K562 (cell line): Measurements from ENCODE around the gene EME2.

Experiments used
- EP300 ChIP-seq: IDR thresholded peaks from 2 replicates; pipeline ENCODE4 v1.6.1; 2012; ENCODE audit warnings: low read length, improper control_type of control experiment
- HDAC2 ChIP-seq: fragments of 450-650 bp; IDR thresholded peaks from 2 replicates; pipeline ENCODE4 v1.6.1; 2016; ENCODE audit warnings: mild to moderate bottlenecking
- MYC ChIP-seq, 2 experiments: fragments of 250-450 bp in 1 of 2; sonication (Bioruptor Pico) in 1 of 2; IDR thresholded peaks; 2 replicates each; pipeline versions ENCODE4 v1.5.1 to v1.6.1; 2012 to 2021; ENCODE audit warnings: low read depth in 2 of 2, borderline replicate concordance in 1 of 2, improper control_type of control experiment in 1 of 2, low read length in 1 of 2, mild to moderate bottlenecking in 1 of 2, moderate library complexity in 1 of 2
- POLR2A ChIP-seq: fragments of 450-650 bp; conservative IDR thresholded peaks from 2 replicates; pipeline ENCODE4 v1.6.1; 2016
- SMAD4 ChIP-seq: fragments of 250-450 bp; sonication (Bioruptor Pico); conservative IDR thresholded peaks from 2 replicates; pipeline ENCODE4 v1.8.0; 2021; ENCODE audit warnings: inconsistent platforms, mild to moderate bottlenecking, moderate library complexity
- ZNF121 ChIP-seq: sonication (generic); formaldehyde crosslinking; conservative IDR thresholded peaks from 2 replicates; pipeline ENCODE4 v1.8.0; 2022; ENCODE audit warnings: missing genetic modification reagents
- ZNF274 ChIP-seq: IDR thresholded peaks from 2 replicates; pipeline ENCODE4 v1.6.1; 2011; ENCODE audit warnings: low read depth, mild to moderate bottlenecking, low read length, moderate library complexity, borderline replicate concordance
- TF ChIP-seq, protein P1 (sequence below), 3 experiments: IDR thresholded peaks in 2 of 3; conservative IDR thresholded peaks in 1 of 3; 2 replicates each; pipeline ENCODE4 v1.5.1; 2011 to 2012; ENCODE audit warnings: low read length in 3 of 3, mild to moderate bottlenecking in 3 of 3, control low read depth in 2 of 3, improper control_type of control experiment in 1 of 3, inconsistent platforms in 1 of 3, low read depth in 1 of 3, mixed read lengths in 1 of 3, moderate library complexity in 1 of 3; ENCODE audit not compliant: insufficient read depth in 2 of 3
- TF ChIP-seq, protein P2 (sequence below): fragments of 250-450 bp; sonication (Bioruptor Pico); IDR thresholded peaks from 2 replicates; pipeline ENCODE4 v1.5.0; 2021
- TF ChIP-seq, protein P3 (sequence below), 2 experiments: fragments of 450-650 bp; formaldehyde crosslinking in 1 of 2; IDR thresholded peaks; 2 replicates each; pipeline versions ENCODE4 v1.4.0 to v1.6.1; 2014 to 2020; ENCODE audit warnings: mild to moderate bottlenecking in 2 of 2, borderline replicate concordance in 1 of 2, low read depth in 1 of 2
- TF ChIP-seq, protein P4 (sequence below): sonication (generic); formaldehyde crosslinking; IDR thresholded peaks from 2 replicates; pipeline ENCODE4 v1.9.0; 2022; ENCODE audit warnings: mild to moderate bottlenecking, missing genetic modification reagents
- TF ChIP-seq, protein P5 (sequence below): fragments of 250-450 bp; sonication (Bioruptor Pico); IDR thresholded peaks from 2 replicates; pipeline ENCODE4 v1.4.0; 2020; ENCODE audit warnings: mild to moderate bottlenecking, moderate library complexity

DNA sequence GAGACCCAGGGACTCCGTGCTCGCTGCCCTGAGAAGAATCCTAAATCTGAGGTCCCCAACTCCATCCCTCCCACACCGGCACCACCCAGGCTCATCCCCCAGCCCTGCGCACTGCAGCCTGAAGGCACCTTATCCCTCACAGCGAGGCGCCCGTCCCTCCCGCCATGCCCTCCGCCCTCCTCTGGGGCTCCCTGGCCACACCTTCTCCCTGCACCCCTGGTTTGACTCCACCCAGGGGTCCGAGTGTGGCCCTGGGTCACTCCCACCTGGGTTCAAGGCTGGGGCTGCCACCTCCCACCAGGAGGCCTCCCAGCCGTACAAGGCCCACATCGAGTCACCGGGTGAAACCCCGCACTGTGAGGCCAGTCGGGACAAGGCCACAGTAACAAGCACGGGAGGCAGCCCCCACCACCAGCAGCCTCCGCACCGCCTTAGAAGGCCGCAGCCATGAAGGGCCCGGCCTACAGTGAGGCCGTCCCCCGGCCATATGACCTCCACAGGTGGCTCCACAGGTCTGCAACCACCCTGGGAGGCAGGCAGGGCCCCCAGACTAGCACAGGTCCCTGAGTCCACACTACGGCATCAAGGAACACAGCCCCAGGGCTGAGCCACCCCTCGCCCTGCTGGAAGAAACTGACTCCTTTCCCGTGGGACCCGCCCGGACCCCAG, 45.7 kb downstream of the EME2 start:
- TF ChIP-seq, protein P1, sequence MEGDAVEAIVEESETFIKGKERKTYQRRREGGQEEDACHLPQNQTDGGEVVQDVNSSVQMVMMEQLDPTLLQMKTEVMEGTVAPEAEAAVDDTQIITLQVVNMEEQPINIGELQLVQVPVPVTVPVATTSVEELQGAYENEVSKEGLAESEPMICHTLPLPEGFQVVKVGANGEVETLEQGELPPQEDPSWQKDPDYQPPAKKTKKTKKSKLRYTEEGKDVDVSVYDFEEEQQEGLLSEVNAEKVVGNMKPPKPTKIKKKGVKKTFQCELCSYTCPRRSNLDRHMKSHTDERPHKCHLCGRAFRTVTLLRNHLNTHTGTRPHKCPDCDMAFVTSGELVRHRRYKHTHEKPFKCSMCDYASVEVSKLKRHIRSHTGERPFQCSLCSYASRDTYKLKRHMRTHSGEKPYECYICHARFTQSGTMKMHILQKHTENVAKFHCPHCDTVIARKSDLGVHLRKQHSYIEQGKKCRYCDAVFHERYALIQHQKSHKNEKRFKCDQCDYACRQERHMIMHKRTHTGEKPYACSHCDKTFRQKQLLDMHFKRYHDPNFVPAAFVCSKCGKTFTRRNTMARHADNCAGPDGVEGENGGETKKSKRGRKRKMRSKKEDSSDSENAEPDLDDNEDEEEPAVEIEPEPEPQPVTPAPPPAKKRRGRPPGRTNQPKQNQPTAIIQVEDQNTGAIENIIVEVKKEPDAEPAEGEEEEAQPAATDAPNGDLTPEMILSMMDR (IDR thresholded peaks at IDR 0.05 in 2 of 3, conservative IDR thresholded peaks at IDR 0.05 in 1 of 3; ENCODE audit: insufficient read depth in 2 of 3, low read depth in 1 of 3, low read length in 3 of 3): no peak
- TF ChIP-seq ZNF274: no peak
- no peak for TF ChIP-seq EP300
- TF ChIP-seq ZNF121 (CRISPR knock-in tag): no peak
- TF ChIP-seq, protein P2, sequence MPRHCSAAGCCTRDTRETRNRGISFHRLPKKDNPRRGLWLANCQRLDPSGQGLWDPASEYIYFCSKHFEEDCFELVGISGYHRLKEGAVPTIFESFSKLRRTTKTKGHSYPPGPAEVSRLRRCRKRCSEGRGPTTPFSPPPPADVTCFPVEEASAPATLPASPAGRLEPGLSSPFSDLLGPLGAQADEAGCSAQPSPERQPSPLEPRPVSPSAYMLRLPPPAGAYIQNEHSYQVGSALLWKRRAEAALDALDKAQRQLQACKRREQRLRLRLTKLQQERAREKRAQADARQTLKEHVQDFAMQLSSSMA (CRISPR knock-in tag): no peak
- no peak for TF ChIP-seq POLR2A
- TF ChIP-seq, protein P3, sequence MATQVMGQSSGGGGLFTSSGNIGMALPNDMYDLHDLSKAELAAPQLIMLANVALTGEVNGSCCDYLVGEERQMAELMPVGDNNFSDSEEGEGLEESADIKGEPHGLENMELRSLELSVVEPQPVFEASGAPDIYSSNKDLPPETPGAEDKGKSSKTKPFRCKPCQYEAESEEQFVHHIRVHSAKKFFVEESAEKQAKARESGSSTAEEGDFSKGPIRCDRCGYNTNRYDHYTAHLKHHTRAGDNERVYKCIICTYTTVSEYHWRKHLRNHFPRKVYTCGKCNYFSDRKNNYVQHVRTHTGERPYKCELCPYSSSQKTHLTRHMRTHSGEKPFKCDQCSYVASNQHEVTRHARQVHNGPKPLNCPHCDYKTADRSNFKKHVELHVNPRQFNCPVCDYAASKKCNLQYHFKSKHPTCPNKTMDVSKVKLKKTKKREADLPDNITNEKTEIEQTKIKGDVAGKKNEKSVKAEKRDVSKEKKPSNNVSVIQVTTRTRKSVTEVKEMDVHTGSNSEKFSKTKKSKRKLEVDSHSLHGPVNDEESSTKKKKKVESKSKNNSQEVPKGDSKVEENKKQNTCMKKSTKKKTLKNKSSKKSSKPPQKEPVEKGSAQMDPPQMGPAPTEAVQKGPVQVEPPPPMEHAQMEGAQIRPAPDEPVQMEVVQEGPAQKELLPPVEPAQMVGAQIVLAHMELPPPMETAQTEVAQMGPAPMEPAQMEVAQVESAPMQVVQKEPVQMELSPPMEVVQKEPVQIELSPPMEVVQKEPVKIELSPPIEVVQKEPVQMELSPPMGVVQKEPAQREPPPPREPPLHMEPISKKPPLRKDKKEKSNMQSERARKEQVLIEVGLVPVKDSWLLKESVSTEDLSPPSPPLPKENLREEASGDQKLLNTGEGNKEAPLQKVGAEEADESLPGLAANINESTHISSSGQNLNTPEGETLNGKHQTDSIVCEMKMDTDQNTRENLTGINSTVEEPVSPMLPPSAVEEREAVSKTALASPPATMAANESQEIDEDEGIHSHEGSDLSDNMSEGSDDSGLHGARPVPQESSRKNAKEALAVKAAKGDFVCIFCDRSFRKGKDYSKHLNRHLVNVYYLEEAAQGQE (IDR thresholded peaks at IDR 0.05; ENCODE audit: borderline replicate concordance): no peak
- TF ChIP-seq, protein P3 (CRISPR knock-in tag; IDR thresholded peaks at IDR 0.05; ENCODE audit: low read depth): no peak
- TF ChIP-seq MYC (IDR thresholded peaks at IDR 0.05; ENCODE audit: low read depth, low read length): no peak
- TF ChIP-seq MYC (CRISPR knock-in tag; IDR thresholded peaks at IDR 0.05; ENCODE audit: borderline replicate concordance, low read depth): no peak
- TF ChIP-seq, protein P4, sequence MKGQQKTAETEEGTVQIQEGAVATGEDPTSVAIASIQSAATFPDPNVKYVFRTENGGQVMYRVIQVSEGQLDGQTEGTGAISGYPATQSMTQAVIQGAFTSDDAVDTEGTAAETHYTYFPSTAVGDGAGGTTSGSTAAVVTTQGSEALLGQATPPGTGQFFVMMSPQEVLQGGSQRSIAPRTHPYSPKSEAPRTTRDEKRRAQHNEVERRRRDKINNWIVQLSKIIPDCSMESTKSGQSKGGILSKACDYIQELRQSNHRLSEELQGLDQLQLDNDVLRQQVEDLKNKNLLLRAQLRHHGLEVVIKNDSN (CRISPR knock-in tag): no peak
- no peak for TF ChIP-seq HDAC2
- TF ChIP-seq SMAD4 (CRISPR knock-in tag): no peak
- TF ChIP-seq, protein P5, sequence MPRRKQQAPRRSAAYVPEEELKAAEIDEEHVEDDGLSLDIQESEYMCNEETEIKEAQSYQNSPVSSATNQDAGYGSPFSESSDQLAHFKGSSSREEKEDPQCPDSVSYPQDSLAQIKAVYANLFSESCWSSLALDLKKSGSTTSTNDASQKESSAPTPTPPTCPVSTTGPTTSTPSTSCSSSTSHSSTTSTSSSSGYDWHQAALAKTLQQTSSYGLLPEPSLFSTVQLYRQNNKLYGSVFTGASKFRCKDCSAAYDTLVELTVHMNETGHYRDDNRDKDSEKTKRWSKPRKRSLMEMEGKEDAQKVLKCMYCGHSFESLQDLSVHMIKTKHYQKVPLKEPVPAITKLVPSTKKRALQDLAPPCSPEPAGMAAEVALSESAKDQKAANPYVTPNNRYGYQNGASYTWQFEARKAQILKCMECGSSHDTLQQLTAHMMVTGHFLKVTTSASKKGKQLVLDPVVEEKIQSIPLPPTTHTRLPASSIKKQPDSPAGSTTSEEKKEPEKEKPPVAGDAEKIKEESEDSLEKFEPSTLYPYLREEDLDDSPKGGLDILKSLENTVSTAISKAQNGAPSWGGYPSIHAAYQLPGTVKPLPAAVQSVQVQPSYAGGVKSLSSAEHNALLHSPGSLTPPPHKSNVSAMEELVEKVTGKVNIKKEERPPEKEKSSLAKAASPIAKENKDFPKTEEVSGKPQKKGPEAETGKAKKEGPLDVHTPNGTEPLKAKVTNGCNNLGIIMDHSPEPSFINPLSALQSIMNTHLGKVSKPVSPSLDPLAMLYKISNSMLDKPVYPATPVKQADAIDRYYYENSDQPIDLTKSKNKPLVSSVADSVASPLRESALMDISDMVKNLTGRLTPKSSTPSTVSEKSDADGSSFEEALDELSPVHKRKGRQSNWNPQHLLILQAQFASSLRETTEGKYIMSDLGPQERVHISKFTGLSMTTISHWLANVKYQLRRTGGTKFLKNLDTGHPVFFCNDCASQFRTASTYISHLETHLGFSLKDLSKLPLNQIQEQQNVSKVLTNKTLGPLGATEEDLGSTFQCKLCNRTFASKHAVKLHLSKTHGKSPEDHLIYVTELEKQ (CRISPR knock-in tag): no peak
